ENCODE results near the gene STAP1.
"Not testable (repeated sequence)": the region's sequence is repeated elsewhere in the genome, so short reads cannot be mapped to it uniquely, and the experiment has no call there.

STAP1 gene

DNA sequence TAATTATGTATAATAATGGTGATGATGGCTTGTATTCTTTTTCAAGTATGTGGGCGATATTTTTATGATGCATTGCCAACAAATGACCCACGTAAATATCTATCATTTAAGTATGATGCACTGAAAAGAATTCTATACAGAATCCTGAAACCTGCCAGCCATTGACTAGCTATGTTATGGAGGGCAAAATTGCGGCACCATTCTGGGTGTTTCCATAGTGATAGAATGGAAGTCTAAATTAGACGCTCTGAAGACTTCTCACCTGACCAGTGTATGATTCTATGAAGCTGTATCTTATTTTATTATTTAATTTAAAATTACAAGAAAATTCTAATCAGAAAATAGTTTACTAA lies 12.5 kb upstream of the STAP1 start:
- TF ChIP-seq, protein P1, sequence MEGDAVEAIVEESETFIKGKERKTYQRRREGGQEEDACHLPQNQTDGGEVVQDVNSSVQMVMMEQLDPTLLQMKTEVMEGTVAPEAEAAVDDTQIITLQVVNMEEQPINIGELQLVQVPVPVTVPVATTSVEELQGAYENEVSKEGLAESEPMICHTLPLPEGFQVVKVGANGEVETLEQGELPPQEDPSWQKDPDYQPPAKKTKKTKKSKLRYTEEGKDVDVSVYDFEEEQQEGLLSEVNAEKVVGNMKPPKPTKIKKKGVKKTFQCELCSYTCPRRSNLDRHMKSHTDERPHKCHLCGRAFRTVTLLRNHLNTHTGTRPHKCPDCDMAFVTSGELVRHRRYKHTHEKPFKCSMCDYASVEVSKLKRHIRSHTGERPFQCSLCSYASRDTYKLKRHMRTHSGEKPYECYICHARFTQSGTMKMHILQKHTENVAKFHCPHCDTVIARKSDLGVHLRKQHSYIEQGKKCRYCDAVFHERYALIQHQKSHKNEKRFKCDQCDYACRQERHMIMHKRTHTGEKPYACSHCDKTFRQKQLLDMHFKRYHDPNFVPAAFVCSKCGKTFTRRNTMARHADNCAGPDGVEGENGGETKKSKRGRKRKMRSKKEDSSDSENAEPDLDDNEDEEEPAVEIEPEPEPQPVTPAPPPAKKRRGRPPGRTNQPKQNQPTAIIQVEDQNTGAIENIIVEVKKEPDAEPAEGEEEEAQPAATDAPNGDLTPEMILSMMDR (IDR thresholded peaks at IDR 0.05; ENCODE audit: control insufficient read depth, insufficient read depth, low read depth, low read length, missing control alignments): no peak
- H3K4me3 ChIP-seq (ENCODE audit: control insufficient read depth, low read depth, low read length): peak overlapping the region; percentile 86
- DNase-seq (ENCODE audit: low read depth): no peak

DNA sequence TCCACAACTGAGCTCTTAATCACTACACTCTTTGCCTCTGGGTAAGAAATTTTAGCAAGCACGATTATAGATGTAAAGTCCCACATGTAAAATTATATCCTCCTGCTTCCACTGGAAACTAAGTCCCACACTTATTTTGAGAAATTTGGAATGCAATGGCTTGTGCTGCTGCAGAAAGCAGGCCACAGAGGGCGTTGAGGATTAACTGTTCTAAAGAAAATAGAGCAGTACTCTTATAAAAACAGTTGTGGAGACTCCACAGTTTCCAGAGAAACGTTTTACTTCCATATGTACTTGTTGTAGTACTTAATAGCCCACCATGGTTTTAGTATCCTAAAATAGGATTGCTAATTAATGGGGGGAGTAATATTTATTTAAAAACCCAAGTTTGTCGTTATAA lies 11.6 kb upstream of the STAP1 start:
- TF ChIP-seq, protein P1 (IDR thresholded peaks at IDR 0.05; ENCODE audit: control insufficient read depth, insufficient read depth, low read depth, low read length, missing control alignments): no peak
- no peak for DNase-seq (ENCODE audit: low read depth)
- no peak overlapping the region for H3K4me3 ChIP-seq (ENCODE audit: control insufficient read depth, low read depth, low read length)

DNA sequence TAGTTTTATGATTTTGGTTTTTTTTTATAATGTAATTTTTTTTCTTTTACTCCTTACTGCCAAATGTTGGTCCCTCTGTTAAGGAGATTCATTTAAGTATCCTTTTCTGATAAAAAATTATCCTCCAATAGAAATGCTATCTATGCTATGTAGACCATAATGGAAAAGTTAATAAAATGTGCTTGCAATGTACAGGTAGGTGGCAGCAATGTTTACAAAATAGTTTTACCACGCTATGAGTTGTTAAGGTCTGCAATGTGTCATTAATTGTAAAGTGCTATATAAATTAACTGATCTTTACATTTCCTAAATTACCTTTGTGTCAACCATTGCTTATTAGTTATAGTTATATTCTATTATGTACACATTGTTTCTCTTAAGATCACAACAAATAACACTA lies 9.4 kb upstream of the STAP1 start:
- no peak for DNase-seq (ENCODE audit: low read depth)
- no peak overlapping the region for H3K4me3 ChIP-seq (ENCODE audit: control insufficient read depth, low read depth, low read length)
- TF ChIP-seq, protein P1 (IDR thresholded peaks at IDR 0.05; ENCODE audit: control insufficient read depth, insufficient read depth, low read depth, low read length, missing control alignments): peak; percentile 9

DNA sequence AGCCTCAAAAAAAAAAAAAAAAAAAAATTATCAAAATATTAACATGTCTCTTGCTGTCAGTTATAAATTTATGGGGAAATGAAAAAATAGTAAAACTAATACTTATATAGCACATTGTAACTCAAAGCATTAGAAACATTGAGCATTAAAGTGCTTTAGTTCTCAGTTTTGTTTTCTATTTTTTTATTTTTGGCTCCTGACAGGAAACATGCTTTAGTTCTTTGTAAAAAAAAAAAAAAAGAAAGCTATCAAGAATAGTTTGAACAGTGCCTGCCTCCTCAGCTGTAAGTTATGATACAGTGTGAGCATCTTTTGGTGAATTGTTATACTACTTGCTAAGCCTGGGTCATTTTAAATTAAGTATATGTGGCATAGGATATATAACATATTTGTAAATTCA lies 8.1 kb upstream of the STAP1 start:
- H3K4me3 ChIP-seq (ENCODE audit: control insufficient read depth, low read depth, low read length): no peak overlapping the region
- DNase-seq (ENCODE audit: low read depth): no peak
- TF ChIP-seq, protein P1 (IDR thresholded peaks at IDR 0.05; ENCODE audit: control insufficient read depth, insufficient read depth, low read depth, low read length, missing control alignments): no peak

DNA sequence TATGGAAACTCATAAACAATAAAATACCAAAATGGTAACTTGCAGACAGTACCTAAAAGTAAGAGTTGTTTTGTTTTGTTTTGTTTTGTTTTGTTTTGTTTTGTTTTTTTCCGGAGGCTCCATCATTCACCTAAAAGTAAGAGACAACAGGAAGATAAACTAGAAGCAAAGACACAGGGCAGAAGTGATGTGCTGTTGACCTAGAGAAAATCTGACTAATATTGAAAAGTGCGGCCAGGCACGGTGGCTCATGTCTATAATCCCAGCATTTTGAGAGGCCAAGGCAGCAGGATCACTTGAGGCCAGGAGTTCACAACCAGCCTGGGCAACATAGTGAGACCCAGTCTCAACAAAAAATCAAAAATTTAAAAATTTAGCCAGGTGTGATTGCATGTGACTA lies 7.7 kb upstream of the STAP1 start:
- no peak overlapping the region for H3K4me3 ChIP-seq (ENCODE audit: control insufficient read depth, low read depth, low read length)
- no peak for DNase-seq (ENCODE audit: low read depth)
- TF ChIP-seq, protein P1 (IDR thresholded peaks at IDR 0.05; ENCODE audit: control insufficient read depth, insufficient read depth, low read depth, low read length, missing control alignments): no peak

DNA sequence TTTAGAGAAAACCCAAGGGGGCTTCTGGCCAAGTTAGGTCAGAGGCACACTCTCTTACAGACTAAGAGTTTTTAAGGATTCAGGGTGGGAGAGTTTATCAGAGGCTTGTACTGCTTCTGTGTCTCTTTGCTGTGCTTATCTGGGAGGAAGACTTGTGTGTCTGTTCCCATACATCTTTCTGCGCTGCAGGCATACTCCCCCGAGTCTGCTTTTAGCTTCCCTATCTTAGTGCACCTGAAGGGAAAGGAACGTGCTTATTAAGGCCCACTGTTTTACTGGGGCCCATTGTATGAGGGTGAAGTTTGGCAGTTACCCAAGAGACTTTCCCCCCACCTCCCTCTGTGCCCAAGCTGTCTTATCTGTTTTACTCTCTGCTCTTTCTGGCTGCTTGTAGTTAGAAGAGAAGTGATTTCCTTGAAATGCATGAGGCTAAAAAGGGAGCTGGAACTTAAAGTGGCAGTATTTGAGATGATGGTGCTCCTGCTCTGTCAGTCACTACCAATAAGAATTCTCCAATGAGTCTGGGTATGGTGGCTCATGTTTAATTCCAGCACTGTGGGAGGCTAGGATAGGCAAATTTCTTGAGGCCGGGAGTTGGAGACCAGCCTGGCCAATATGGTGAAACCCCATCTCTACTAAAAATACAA lies 6.3 kb upstream of the STAP1 start:
- not testable (repeated sequence) for H3K4me3 ChIP-seq (ENCODE audit: control insufficient read depth, low read depth, low read length); DNase-seq (ENCODE audit: low read depth)

DNA sequence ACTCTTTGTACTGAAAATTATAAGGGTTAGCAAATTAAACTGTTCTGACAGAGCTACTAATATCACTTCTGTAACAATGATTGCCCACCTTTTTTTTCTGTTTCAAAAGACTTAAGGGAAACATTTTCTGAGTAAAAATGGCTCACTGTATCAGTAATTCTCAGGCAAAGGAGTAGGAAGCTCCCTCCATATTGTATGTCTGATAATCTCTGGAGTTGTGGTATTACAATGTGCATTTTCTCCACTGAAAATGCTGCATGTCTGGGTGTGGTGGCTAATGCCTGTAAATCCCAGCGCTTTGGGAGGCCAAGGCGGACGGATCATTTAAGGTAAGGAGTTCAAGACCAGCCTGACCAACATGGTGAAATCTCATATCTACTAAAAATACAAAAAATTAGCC lies 4.4 kb upstream of the STAP1 start:
- no peak overlapping the region for H3K4me3 ChIP-seq (ENCODE audit: control insufficient read depth, low read depth, low read length)
- no peak for DNase-seq (ENCODE audit: low read depth)
- TF ChIP-seq, protein P1 (IDR thresholded peaks at IDR 0.05; ENCODE audit: control insufficient read depth, insufficient read depth, low read depth, low read length, missing control alignments): no peak

All from AG09309 (cell line).